Fibroblast of peridontal ligament (primary cell): ENCODE results near the gene TGM1.

Experiments
- DNase-seq: peaks from one replicate; pipeline ENCODE4 v3.0.0-alpha.2; 2010; ENCODE audit errors: extremely low read depth

The TGM1 gene

DNA sequence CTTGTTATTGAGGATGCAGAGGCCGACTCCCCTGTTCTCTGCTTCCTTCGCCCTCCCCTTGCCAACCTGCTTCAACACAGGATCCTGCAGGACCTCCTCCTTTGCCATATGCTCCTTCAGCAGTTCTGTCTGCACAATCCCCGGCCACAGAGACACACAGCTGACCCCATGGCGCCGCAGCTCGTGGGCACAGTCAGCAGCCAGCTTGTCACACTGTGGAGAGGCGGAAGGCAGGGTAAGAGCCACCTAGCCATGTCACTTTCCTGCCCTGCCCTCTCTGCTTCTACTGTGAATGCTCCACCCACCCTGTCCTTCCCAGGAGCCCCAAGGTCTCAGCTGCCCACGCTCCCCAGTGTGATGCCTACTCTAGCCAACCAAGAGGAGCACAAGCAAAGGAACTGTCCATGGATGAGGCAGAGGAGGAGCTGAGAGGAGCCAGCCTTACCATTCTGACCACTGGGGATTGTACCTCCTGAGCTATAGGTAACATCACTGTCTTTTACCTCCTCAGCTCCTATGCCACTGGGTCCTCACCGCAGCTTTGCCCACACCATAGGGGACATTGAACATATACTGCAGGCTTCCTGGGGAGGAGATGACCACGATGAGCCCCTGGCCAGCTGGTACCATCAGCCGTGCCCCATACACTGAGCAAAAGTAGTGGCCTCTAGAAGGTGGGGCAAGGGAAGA is 29.3 kb upstream of the TGM1 start:
- no peak for DNase-seq

GRCh38 chr14:24291446-24292117 is 28.6 kb upstream of the TGM1 start:
- no peak for DNase-seq

- no peak for DNase-seq
These were observed 27.8 kb upstream of the TGM1 start for GRCh38 chr14:24290746-24291145.

GRCh38 chr14:24289649-24290280 is 26.8 kb upstream of the TGM1 start:
- DNase-seq: no peak

DNA sequence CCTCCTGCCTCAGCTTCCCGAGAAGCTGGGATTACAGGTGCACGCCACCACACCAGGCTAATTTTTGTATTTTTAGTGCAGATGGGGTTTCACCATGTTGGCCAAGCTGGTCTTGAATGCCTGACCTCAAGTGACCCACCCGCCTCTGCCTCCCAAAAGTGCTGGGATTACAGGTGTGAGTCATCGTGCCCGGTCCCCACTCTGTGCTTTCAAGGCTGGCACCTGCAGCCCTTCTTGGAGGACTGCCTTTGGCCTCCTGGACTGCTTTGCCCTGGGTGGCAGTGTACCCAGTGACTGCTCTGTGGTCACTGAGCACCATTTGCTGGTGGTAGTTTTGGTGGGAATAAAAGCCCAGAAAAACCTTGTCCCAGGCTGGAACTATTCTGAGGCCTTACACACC is 24.0 kb upstream of the TGM1 start:
- DNase-seq: no peak

GRCh38 chr14:24285351-24285750 is 22.4 kb upstream of the TGM1 start:
- peak; percentile 33 for DNase-seq

DNA sequence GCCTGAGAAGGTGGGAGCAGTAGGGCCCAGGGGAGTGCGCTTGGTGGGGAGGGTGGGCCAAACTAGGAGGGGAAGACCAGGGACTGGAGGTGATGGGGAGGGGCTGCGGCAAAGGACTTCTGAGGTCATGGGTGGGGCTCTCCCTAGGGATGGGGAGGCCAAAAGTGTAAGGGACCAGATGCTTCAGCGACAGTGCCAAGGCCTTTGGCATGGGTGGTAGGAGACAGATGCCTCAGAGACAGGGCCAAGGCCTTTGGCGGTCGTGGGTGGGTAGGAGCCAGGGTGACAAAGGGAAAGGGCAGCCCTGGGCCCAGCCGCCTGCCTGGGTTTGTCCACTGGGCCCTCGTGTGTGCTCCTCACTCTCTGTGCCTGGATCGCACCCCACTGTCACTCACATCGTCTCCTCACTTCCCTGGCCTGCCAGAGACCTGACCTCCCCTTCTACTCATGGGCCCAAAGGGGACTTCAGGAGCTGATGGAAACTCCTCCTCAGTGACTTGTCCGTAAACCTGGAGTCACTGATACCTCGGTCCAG is 21.6 kb upstream of the TGM1 start:
- no peak for DNase-seq

GRCh38 chr14:24283796-24284460 is 21.0 kb upstream of the TGM1 start:
- DNase-seq: no peak

DNA sequence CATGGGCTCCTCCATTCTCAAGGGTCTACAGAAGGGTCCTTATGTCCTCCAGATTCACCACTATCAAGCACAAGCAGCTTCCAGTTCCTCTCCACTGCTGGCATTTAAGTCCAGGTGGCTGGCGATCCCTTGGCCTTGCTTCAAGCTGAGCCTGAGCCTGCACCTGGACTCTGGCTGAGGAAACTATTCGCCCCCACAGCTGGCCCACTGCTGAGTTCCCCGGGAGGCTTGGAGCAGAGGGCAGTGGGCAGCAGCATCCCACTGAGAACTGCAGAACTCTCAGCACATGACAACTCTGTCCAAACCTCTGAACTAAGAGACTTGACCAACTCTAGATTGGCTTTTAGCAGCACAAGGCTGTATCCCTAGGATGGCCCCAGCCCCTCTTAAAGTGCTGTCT is 19.8 kb upstream of the TGM1 start:
- no peak for DNase-seq

- DNase-seq: no peak
These were observed 18.7 kb upstream of the TGM1 start for GRCh38 chr14:24281636-24282035.

DNA sequence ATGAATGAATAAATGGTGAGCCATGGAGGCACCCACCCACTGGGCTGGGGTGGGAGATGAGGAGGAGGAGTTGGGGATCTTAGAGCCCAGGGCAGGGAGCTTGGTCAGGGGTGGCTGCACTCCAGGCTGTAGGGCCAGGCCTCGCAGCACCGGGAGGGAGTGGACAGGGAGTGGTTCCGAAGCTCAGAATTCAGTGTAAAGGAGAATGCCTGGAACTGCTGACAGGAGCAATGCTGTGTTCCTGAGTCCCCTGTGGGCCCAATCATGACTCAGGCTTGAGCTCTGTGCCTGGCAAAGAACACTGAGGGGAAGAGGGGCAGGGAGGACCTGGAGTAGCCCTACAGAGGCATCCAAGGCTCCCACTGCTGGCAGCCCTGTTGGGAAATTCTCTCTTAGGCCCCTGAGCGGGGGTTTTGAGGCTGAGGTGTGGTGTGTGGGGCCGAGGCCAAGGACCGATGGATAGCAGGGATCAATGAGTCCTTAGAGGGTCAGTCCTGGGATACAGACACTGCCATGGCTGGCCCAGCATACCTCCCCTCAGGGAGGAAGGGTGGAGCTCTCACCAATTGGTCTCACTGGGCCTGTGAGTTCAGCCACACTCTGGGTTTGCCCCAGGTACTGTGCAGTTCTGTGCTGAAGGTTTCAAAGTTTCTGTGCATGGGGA is 18.0 kb upstream of the TGM1 start:
- DNase-seq: peak; percentile 49

- DNase-seq: no peak
These were observed 16.6 kb upstream of the TGM1 start for GRCh38 chr14:24279301-24280186.

DNA sequence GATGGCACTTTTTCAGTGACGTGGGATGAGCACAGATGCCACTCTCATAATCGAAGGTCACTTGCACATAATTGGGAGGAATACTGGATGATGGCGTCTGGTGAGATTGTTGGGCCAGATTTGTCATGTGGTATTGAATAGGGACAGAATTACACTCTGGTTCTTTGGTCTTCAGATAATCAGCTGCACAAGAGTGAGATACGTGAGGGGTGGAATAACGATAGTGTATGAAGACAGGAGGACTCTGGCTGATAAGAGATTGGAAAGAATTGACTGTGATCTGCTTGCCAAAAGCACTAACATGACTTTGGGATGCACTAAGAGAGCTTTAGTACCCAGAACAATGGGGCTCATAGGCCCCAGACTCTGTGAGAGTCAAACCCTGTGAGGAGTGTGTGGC is 15.4 kb upstream of the TGM1 start:
- no peak for DNase-seq

DNA sequence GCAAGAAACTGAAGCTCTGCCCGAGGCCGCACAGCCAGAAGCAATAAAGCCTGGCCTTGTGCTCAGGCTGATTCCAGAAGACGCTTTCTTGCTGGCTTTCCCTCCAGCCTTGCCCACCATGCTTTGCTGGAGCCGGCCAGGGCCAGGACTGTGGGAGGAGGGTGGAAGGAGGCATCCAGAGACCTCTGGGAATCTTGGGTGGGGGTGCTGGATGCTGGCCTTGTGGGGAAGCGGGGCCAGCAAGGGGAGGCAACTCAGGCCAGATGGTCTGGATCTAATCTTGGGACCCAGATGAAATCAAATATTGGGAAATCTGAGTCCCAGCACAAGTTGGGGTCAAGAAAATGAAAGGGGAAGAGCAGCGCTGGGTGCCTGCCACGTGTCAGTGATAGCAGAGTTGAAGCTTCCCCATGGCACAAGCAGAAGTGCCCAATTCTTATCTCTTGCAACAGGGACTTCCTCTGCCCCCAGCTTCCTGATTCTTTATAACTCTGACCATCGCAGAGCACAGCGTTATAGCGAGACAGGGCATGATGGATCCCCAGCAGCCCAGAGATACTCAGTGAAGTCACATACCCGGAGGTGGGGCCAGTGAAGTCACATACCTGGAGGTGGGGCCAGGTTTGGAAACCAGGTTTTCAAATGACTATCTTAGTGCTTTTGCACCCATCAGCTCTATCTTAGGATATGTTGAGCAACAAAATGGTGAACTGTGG is 14.8 kb upstream of the TGM1 start:
- DNase-seq: no peak

DNA sequence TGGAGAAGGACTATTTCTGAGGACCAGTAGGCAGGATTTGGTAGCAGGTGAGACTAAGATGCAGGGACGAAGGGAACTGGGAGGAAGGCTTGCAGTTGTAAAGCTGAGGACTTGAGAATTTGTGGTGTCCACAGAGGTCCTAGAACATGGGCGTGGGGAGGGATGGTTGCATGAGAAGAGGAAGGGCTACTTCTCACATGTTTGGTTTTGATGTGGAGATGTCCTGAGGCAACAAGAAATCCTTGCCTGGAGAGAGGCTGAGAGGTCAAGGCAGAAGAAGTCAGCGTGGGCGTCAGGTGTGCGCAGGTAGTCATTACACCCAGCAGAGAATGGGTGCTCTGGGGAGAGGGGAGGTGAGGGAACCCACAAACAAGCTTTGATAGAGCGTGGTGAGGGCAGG is 14.1 kb upstream of the TGM1 start:
- no peak for DNase-seq

DNA sequence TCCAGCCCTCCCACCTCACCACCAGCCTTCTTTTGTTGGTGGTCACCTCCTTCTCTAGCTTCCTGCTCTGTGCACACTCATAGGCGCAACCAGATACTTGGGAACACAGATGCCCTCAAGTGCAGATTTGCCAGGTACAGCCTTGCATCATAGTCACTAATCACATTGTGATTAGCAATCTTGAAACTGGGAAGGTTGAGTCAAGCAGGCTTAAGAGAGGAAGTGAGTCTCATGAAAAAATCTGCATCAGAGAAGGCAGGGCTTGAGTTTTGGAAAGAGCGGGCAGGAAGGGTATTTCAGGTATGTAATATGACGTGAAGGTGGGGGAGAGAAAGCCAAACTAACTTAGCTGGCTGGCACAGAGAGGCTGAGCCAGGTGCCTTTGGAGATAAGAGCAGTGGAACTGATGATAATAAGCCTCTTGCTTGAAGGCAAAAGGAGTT is 11.1 kb upstream of the TGM1 start:
- DNase-seq: no peak

DNA sequence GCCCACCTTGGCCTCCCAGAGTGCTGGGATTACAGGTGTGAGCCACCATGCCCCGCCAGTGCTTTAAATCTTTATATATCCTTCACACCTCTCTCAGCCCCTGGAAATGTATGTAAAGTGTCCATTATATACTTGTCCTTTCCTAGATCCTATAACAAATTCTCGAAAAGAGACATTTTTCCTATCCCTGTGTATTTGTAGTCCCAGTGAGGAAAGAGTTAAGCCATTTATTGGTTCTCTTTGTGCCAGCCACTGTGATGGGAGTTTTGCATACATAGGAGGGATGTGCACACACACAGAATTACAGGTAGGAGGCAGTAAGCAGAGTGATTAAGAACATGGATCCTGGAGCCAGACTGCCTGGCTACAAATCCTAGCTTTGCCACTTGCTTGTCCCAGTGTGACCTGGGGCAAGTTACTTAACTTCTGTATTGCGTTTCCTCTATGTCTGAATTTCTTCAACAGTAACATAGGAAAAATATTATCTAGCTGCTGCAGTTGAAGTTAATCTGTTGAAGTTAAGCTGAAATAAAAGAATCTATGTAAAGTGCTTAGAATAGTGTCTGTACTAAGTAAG is 10.5 kb upstream of the TGM1 start:
- DNase-seq: no peak

- no peak for DNase-seq
These were observed 9.5 kb upstream of the TGM1 start for GRCh38 chr14:24272467-24272866.

GRCh38 chr14:24271834-24272263 is 8.9 kb upstream of the TGM1 start:
- no peak for DNase-seq
